Ovary (tissue), 3 donors: ENCODE results near the gene TRDMT1.

Experiments used
- EP300 ChIP-seq: sonication (generic); formaldehyde crosslinking; IDR thresholded peaks from one replicate; pipeline ENCODE4 v1.6.1; 2017; ENCODE audit warnings: antibody characterized with exemption
- POLR2A ChIP-seq: fragments of 450-650 bp; IDR thresholded peaks from one replicate; pipeline ENCODE4 v1.6.1; 2017; ENCODE audit warnings: antibody characterized with exemption, mild to moderate bottlenecking, moderate library complexity
- TF ChIP-seq, protein P1 (sequence below), 3 donors: fragments of 450-650 bp in 2 of 3; fragments of 200-600 bp in 1 of 3; IDR thresholded peaks; one replicate each; pipeline versions ENCODE4 v1.5.1 to v1.8.0; 2016 to 2022; ENCODE audit warnings: antibody characterized with exemption in 3 of 3, mild to moderate bottlenecking in 1 of 3
- donor health status: DM: no; HTN: no; CAD: no.

GRCh38 chr10:17183110-17183509 is 18.4 kb downstream of the TRDMT1 start:
- TF ChIP-seq, protein P1, sequence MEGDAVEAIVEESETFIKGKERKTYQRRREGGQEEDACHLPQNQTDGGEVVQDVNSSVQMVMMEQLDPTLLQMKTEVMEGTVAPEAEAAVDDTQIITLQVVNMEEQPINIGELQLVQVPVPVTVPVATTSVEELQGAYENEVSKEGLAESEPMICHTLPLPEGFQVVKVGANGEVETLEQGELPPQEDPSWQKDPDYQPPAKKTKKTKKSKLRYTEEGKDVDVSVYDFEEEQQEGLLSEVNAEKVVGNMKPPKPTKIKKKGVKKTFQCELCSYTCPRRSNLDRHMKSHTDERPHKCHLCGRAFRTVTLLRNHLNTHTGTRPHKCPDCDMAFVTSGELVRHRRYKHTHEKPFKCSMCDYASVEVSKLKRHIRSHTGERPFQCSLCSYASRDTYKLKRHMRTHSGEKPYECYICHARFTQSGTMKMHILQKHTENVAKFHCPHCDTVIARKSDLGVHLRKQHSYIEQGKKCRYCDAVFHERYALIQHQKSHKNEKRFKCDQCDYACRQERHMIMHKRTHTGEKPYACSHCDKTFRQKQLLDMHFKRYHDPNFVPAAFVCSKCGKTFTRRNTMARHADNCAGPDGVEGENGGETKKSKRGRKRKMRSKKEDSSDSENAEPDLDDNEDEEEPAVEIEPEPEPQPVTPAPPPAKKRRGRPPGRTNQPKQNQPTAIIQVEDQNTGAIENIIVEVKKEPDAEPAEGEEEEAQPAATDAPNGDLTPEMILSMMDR (IDR thresholded peaks at IDR 0.05), result no peak
- no peak for TF ChIP-seq POLR2A
- no peak for TF ChIP-seq EP300
